ENCODE results near the gene HMOX2.

DNA sequence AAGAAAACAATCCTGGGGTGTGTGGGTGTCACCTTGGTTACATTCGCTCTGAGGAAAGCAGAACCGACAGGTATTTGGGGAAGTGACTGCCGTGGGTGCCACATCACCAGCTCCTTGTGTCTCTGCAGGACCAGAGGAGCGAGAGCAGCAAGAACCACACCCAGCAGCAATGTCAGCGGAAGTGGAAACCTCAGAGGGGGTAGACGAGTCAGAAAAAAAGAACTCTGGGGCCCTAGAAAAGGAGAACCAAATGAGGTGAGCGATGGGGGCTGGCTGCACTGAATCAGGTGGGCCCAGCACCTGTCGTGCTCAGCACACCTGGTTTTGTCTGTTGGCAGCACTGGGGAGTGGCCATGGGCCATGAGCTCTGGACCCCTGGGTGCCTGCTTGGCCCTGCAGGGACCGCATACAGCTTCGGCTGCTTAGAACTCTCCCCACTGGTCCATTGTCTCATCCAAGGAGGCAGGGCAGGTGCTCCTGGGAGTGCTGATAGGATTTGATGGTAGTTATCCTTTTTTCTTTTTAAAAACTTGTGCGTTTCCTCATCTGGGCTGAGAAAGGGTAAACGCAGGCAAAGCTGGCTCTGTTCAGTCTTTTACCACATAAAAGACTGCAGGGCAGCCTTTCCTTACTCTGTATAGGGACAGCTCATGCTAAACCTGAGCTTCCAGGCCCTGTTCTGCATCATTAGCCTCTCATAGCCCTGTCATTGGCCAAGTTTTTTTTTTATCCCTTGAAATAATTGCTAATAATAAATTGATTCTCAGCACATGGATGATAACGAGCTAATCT is 29.4 kb downstream of the HMOX2 start:
- no peak for TF ChIP-seq POLR2A (IDR thresholded peaks at IDR 0.05; ENCODE audit: low read depth, low read length)
- TF ChIP-seq POLR2AphosphoS5 (IDR thresholded peaks at IDR 0.05; ENCODE audit: low read depth, low read length): no peak
- TF ChIP-seq TAF1 (IDR thresholded peaks at IDR 0.05; ENCODE audit: low read depth, low read length): no peak
- TF ChIP-seq SPI1 (IDR thresholded peaks at IDR 0.05; ENCODE audit: low read depth, low read length): peak; percentile 93
- TF ChIP-seq POU2F2 (IDR thresholded peaks at IDR 0.05; ENCODE audit: low read depth, low read length): no peak
- no peak for TF ChIP-seq PAX5 (IDR thresholded peaks at IDR 0.05; ENCODE audit: insufficient read depth, low read length, severe bottlenecking)
